ENCODE data around the gene LRBA.

The LRBA gene

DNA sequence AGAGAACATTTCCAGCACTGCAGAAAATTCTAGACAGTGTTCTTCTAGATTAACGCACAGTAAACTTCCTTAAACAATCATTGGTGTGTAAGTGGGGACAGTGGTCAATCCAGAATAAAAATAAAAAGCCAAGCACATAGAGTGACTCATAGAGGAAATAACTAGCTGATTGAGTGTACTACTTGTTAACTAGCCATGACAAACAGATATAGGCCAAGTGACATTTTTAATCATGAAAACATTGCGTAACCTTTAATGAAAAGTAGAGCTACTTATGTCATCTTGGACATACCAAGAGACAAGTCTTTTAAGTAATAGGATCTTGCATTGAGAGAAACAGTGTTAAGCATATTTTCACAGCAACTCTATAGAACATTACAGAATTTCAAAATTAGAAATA, 667.0 kb downstream of the LRBA start:
- Histone ChIP-seq H3K9ac (ENCODE audit: low read depth, low read length) (no peak overlapping the region), H3K79me2 (ENCODE audit: insufficient read depth, low read length) (no peaks in the 10 kb centered on the region), H3K9me3 (ENCODE audit: insufficient read depth, low read length, severe bottlenecking) (no peaks in the 10 kb centered on the region), H4K20me1 (ENCODE audit: insufficient read depth, low read length) (no peaks in the 10 kb centered on the region), H3K36me3 (ENCODE audit: insufficient read depth, low read length) (no peaks in the 10 kb centered on the region), H3K27me3 (ENCODE audit: insufficient read depth, low read length, poor library complexity) (no peaks in the 10 kb centered on the region), H3K4me2 (ENCODE audit: insufficient read depth, low read length) (no peak overlapping the region), H3K4me3 (ENCODE audit: low read depth in 1 of 2, low read length in 2 of 2) (no peak overlapping the region), H3K4me1 (ENCODE audit: insufficient read depth, low read length) (no peaks in the 10 kb centered on the region), H3K27ac (ENCODE audit: low read length) (no peak overlapping the region), H2AFZ (ENCODE audit: low read depth, low read length) (no peak overlapping the region)
- no peak for ATAC-seq (ENCODE audit: insufficient read depth, low read depth)
- TF ChIP-seq CTCF (IDR thresholded peaks at IDR 0.05; ENCODE audit: borderline replicate concordance, extremely low read depth, low read length, poor library complexity, severe bottlenecking) (no peak), EZH2 (IDR thresholded peaks at IDR 0.05; ENCODE audit: borderline replicate concordance, low read depth, low read length, severe bottlenecking) (no peak)
- no peak for DNase-seq

GRCh38 chr4:150345207-150345744, 669.8 kb downstream of the LRBA start:
- Histone ChIP-seq H3K4me3 (ENCODE audit: low read depth in 1 of 2, low read length in 2 of 2) (no peak overlapping the region), H3K27me3 (ENCODE audit: insufficient read depth, low read length, poor library complexity) (no peaks in the 10 kb centered on the region), H3K4me1 (ENCODE audit: insufficient read depth, low read length) (no peaks in the 10 kb centered on the region), H3K9ac (ENCODE audit: low read depth, low read length) (no peak overlapping the region), H3K9me3 (ENCODE audit: insufficient read depth, low read length, severe bottlenecking) (no peaks in the 10 kb centered on the region), H2AFZ (ENCODE audit: low read depth, low read length) (no peak overlapping the region), H4K20me1 (ENCODE audit: insufficient read depth, low read length) (no peaks in the 10 kb centered on the region), H3K79me2 (ENCODE audit: insufficient read depth, low read length) (no peaks in the 10 kb centered on the region), H3K4me2 (ENCODE audit: insufficient read depth, low read length) (no peak overlapping the region), H3K27ac (ENCODE audit: low read length) (no peak overlapping the region), H3K36me3 (ENCODE audit: insufficient read depth, low read length) (no peaks in the 10 kb centered on the region)
- ATAC-seq (ENCODE audit: insufficient read depth, low read depth), result no peak
- DNase-seq, result no peak
- no peak for TF ChIP-seq EZH2 (IDR thresholded peaks at IDR 0.05; ENCODE audit: borderline replicate concordance, low read depth, low read length, severe bottlenecking)
- no peak for TF ChIP-seq CTCF (IDR thresholded peaks at IDR 0.05; ENCODE audit: borderline replicate concordance, extremely low read depth, low read length, poor library complexity, severe bottlenecking)

DNA sequence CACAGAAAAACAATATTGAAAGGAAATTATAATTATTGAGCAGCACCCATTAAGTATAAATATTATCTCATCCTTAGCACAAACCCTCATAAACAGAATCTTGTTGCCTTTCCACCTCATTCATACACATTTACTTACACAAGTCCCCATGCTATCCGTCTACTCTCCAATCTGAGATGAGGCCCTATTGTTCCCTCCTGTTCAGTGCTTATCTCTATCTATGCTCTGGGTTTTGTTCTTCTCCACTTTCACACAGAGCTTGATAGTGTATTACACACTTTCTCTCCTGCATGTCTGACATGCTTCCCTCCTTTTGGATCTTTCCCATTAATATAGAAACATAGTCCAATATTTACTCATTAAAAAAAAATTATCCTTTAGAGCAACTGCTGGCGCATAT, 671.3 kb downstream of the LRBA start:
- Histone ChIP-seq H3K79me2 (ENCODE audit: insufficient read depth, low read length) (no peaks in the 10 kb centered on the region), H3K4me3 (ENCODE audit: low read depth in 1 of 2, low read length in 2 of 2) (no peak overlapping the region)

More for the DNA sequence above, 671.3 kb downstream of the LRBA start:
- Histone ChIP-seq H3K27ac (ENCODE audit: low read length) (no peak overlapping the region), H3K27me3 (ENCODE audit: insufficient read depth, low read length, poor library complexity) (no peaks in the 10 kb centered on the region), H3K9ac (ENCODE audit: low read depth, low read length) (no peak overlapping the region), H2AFZ (ENCODE audit: low read depth, low read length) (no peak overlapping the region), H3K36me3 (ENCODE audit: insufficient read depth, low read length) (no peaks in the 10 kb centered on the region), H3K9me3 (ENCODE audit: insufficient read depth, low read length, severe bottlenecking) (no peaks in the 10 kb centered on the region), H3K4me2 (ENCODE audit: insufficient read depth, low read length) (no peak overlapping the region), H3K4me1 (ENCODE audit: insufficient read depth, low read length) (no peaks in the 10 kb centered on the region), H4K20me1 (ENCODE audit: insufficient read depth, low read length) (no peaks in the 10 kb centered on the region)
- TF ChIP-seq CTCF (IDR thresholded peaks at IDR 0.05; ENCODE audit: borderline replicate concordance, extremely low read depth, low read length, poor library complexity, severe bottlenecking), result no peak
- no peak for TF ChIP-seq EZH2 (IDR thresholded peaks at IDR 0.05; ENCODE audit: borderline replicate concordance, low read depth, low read length, severe bottlenecking)
- DNase-seq, result no peak
- no peak for ATAC-seq (ENCODE audit: insufficient read depth, low read depth)
